ENCODE data around the gene NFASC.

NFASC gene

DNA sequence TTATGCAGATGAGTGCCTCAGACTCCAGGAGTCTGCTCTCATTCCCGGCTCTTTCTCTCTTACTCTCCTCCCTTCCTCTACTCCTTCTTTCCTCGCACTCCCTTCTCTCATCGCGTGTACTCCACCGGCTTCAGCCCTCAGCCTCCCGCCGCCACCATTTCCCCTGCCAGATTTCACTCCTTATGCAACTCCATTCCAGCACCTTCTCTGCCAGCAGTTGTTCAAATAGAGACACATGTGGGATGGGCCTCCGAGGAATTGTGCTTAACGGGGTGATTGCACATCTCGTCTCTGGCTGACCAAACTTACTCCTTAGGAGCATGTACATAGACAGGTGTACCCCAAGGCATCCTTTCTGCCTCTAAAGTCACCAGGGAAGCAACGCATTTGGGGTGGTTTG is 174.5 kb downstream of the NFASC start:
- DNase-seq, result no peak

DNA sequence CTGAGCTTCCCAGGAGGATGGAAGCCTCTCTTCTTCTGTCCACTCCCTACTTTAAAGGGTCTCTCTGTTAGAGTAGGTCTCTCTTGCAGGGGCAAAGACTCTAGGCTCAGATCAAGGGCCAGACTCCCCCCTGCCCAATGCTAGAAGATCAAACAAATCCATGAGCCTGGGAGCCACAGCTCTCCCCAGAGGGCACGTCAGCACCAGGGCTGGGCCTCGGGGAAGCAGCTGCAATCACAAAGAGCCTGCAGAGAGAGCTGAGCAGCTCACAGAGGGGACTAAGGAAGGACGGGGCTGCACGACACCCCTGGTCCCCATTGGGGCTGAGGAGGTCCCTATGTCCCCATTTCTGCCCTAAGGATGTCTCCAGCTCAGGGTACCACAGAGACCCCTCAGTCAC is 176.2 kb downstream of the NFASC start:
- no peak for DNase-seq

DNA sequence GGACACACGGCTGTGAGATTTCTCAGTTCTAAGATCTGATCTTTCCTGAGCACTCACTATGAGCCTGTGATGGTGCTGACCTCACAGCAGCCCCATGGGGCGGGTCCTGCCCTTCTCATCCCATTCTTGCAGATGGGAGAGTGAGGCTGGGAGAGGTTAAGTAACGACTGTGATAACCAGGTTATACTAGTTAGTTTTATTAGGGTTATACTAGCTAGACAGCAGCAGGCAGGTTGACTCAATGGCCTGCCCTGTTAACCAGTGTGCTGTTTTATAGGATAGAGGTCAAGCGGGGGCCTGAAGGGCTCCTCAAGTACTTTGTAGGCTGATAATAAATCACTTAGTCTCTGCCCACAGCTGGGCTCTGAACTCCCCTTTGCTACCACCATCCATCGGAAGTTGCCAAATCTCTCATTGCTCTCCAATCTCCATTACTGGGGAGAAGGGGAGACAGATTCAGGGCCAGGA is 177.1 kb downstream of the NFASC start:
- DNase-seq, result no peak

DNA sequence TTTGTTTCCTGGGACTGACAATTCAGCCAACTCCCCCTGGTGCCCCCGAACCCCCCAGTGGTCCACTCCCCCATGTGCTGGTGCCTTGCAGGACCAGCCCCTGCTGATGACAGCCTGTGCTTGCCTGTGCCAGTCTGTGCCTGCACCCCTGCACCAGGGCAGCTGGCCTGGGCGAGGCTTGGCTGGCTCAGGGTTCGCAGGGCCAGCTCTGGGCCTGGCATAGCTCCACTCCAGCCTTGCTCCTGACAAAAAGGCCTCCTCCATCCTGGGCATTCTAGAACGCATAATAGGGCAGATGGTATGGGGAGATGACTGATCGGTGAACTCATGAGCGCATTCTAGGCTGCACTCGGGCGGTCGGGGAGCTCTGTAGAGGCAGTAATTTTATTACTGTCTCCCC is 177.7 kb downstream of the NFASC start:
- no peak for DNase-seq

DNA sequence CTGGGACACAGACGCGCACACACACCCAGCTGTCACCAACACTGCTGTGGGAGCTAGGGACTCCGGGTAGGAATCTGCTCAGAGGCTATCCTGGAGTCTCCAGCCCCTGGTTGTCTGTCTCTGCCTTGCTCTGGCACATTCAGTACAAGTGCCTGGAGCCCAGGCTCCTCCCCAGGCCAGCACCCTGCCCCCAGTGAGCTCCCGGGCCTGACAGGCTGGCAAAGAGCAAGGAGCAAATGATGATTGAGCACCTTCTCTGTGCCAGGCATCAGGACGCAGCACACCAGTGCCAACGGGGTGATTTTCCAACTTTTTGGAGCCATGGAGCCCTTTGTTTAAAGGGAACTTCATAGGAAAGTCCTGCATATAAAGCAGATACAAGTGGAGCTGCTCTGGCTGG is 178.8 kb downstream of the NFASC start:
- no peak for DNase-seq

DNA sequence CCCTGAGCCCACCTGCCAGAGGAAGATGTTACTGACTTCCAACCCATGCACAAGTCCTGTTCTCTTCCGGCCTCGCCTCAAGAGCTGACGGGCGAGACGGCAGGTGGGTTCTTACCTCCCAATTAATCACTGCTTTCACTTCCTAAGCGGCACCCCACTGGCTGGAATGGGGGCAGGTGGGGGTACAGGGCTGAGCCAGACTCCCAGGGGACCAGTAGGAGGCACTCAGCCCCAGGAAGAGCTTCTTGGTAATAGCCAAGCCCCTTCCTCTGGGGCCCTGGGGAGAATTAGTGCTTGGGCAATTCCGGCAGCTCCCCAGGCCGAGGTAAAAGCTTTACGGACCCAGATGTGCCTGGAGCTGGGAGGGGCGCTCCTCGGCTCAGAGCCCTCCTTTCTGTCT is 182.0 kb downstream of the NFASC start:
- no peak for DNase-seq

DNA sequence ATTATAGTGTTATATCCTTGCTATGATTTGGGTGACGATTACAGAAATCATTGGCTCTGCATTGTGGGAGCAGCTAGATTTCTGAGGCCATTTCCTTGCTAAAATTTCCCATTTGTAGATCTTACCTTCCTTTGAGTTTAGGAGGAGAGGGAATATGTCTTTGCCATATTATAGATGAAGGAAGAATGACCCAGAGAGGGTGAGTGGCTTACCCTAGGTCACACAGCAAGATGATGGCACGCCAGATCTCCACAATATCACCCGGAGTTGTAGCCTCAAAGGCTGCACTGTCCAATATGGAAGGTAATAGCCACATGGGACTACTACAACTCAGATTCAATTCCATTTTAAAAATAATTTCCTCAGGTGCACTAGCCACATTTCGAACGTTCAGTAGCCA is 182.6 kb downstream of the NFASC start:
- DNase-seq, result no peak

DNA sequence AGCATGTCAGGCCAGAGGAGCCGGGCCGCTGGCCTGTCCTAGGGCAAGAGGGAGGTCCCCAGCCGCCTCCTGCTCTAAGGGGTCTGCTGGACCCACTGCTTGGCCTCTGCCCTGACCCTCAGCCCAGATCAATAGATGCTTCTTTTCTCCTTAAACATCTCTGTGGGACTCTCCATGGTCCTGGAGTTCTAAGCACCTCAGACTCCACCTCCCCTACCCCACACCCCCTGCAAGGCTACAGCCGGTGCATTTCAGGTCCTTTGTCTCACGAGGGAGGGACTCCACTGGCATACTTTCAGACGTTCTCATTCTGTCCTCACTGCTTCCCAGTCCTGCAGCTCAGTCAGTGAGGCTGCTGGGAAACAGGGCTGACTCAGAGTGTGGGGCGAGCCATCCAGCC is 183.4 kb downstream of the NFASC start:
- no peak for DNase-seq

DNA sequence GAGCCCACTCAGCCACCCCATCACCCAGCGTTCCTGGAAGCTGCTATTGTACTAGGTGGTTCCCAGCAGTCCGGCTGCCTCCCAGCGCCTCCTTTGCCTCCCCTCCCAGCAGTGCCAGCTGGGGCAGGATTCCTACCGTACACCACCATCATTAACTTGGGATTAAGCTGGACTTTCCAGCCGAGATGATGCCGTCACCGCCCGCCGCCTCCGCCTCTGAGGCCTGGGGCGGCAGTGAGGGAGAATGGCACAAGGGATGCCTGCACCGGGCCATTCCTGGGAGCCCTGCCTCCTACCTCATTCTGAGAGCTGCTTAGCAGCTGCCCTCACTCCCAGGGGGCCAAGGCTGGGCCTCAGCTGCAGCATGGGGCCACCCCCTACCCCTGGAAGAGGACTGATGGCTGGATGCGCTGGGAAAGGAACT is 185.5 kb downstream of the NFASC start:
- no peak for DNase-seq

DNA sequence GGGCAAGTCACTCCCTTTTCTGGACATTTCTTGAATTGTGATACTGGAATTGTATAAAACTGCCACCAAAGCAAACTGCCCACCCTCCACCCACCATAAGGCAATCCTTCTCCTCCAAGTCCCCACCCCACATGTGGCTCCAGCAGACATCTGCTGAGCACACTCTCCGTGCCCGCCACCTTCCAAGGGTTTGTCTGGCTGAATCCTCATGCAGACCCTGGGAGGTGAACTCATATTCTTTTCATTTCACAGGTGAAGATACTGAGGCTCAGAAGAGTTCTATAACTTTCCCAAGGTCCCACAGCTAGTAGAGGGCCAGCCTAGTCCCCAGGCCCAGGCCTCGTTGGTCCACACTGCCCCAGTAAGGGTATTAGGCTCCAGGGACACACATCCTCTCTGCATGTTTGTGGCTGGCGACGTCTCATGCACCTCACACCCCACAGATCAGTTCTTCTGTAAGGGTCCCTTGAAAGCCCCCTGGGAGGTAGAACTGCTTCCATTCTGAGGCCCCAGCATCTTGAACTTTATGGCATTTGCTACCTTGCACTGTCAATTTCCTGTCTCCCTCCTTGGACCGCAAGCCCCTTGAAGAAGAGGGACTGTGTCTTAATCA is 186.4 kb downstream of the NFASC start:
- DNase-seq, result no peak

DNA sequence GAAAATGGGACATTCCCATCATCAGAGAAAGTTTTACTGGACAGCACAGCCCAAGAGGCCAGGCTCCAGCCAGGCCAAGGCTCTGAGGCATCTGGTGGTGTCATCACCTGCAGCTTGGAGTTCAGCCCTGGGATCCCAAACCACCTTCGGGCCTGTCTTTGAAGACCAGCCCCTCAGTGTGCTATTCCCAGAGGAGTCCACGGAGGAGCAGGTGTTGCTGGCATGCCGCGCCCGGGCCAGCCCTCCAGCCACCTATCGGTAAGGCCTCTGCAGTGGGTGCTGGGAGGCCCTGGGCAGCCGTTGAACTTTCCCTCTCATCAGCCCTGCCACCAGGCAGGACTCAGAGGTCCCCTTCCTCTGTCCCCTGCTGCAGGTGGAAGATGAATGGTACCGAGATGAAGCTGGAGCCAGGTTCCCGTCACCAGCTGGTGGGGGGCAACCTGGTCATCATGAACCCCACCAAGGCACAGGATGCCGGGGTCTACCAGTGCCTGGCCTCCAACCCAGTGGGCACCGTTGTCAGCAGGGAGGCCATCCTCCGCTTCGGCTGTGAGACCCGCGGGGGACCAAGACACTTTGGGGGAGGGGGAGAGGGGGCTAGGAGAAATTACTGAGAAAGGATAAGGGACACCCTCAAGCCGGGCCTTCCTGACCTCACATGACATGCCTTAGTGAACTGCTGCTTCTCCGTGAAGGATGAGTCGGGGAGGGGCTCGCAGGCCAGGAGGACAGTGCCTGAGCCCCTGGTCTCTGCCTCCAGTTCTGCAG is 187.3 kb downstream of the NFASC start:
- DNase-seq, result no peak

DNA sequence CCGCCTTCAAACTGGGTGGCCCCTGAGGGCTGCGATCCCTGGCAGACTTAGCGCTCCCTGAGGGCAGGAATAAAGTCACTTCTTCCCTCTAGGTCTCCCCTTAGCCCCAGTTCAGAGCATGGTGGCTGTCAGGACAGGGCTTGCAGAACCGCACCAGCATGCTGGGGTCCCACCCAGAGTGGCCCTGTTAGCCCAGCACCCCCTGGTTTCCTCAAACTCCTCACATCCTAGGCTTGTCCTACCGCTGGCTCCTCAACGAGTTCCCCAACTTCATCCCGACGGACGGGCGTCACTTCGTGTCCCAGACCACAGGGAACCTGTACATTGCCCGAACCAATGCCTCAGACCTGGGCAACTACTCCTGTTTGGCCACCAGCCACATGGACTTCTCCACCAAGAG is 188.2 kb downstream of the NFASC start:
- DNase-seq, result no peak

DNA sequence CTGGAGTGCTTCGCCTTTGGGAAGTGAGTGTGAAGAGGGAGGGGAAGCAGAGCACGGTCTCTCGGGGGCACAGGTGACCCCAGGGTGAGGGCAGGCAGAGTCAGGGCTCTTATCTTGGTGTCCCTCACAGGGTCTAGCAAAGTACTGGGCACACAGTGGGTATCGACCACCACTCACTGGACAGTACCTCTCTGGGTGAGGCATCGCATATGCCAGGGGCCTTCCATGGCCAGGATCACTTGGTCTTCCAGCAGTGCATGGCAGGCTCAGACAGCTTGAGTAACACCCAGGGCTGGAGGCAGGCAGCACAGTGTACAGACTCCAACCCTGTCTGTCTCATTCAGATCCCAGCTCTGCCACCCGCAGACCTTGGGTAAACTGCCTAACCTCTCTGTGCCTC is 189.0 kb downstream of the NFASC start:
- no peak for DNase-seq

DNA sequence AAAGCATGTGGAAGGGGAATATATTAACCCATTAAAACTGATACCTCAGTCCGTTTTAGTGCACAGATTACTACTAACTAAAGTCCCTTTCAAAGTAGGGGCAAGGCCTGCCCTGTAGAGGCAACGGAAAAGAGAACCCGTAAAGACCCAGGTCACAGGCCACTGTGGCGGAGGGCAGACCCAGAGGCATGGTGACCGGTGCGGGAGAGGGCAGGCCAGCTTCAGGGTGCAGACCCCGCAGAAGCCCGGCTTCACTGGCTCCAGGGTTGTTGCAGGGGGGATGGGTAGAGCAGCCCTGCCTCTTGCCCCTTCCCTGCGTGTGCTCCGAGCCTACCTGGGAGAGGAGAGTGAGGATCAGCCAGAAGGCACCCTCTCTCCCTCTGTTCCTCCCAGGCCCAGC is 190.1 kb downstream of the NFASC start:
- DNase-seq, result no peak

DNA sequence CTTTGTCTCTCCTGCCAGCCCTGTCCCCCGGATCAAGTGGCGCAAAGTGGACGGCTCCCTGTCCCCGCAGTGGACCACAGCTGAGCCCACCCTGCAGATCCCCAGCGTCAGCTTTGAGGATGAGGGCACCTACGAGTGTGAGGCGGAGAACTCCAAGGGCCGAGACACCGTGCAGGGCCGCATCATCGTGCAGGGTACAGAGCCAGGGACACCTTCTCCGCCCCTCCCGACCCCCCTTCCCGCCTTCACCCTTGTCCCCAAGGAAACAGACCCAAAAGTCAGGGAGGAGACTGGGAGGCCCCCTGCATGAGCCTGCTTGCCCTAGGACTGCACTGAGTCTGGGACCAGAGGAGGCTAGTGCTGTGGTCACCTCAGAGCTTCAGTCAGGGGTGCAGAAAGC is 190.6 kb downstream of the NFASC start:
- no peak for DNase-seq

DNA sequence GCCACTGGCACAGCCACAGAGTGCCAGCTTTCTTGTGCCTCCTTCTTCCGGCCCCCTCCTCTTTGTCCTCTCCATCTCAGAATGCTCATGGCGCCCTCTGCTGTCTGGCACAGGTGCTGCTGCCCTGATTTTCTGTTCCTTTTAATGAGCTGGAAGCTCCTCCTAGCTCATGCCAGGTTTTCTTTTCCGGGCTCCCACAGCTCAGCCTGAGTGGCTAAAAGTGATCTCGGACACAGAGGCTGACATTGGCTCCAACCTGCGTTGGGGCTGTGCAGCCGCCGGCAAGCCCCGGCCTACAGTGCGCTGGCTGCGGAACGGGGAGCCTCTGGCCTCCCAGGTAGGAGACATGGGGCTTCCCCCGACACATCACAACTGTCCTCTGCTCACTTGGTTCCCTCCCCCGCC is 191.0 kb downstream of the NFASC start:
- peak; percentile 64 for DNase-seq

DNA sequence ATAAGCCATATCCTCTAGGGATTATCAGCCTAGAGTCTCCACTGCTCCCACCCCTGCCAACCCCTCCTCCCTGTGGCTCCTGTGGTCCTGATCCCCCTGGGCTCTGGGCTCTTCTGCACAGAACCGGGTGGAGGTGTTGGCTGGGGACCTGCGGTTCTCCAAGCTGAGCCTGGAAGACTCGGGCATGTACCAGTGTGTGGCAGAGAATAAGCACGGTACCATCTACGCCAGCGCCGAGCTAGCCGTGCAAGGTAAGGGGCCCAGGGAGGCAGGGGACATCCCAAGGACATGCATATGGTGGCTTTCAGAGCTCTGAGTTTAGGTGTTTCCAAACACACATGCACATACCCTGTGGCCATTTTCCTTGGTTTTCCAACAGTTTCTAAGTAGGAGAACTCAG is 191.7 kb downstream of the NFASC start:
- DNase-seq, result no peak

DNA sequence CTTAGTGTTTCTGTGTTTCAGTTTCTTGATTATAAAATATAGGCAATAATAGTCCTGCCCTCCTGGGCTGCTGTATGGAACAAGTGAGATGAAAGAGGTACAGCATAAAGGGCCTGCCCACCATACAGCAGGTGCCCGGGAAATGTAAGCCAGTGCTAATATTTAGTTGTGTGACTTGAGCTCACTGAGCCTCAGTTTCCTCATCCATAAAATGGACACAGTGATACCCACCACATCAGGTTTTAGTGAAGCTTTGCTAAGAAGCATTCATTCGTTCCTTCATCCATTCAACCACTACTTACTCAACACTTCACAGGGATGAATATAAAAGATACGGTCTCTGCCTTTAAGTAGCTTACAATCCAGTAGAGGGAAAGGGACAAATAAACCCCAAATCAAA is 192.2 kb downstream of the NFASC start:
- DNase-seq, result no peak

DNA sequence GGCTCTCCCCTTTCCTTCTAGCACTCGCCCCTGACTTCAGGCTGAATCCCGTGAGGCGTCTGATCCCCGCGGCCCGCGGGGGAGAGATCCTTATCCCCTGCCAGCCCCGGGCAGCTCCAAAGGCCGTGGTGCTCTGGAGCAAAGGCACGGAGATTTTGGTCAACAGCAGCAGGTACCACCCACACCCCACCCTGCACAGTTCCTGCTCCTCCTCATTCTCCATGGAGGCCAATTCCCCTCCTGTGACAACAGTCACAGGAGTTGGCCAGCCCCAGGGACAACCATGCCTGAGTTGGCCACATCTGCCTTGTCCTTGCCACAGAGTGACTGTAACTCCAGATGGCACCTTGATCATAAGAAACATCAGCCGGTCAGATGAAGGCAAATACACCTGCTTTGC is 193.6 kb downstream of the NFASC start:
- no peak for DNase-seq

DNA sequence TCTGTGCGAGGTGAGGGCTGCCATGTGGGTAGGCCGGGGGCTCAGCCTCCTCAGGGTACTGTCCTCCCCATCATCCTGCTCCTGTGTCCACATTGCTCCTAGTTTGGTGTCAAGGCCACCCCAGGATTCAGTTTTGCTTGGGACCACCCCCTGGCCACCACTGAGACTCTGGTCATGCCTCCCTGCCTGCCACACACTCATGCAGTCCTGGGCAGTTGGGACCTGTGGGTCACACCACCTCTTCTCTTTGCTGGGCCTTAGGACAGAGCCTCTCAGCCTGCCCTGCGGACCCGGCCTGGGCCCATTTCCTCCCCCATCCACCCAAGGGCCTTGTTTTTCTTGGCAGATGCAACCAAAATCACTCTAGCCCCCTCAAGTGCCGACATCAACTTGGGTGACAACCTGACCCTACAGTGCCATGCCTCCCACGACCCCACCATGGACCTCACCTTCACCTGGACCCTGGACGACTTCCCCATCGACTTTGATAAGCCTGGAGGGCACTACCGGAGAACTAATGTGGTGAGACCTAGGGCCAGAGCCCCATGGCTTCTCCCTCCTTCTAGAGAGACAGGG is 194.2 kb downstream of the NFASC start:
- no peak for DNase-seq

DNA sequence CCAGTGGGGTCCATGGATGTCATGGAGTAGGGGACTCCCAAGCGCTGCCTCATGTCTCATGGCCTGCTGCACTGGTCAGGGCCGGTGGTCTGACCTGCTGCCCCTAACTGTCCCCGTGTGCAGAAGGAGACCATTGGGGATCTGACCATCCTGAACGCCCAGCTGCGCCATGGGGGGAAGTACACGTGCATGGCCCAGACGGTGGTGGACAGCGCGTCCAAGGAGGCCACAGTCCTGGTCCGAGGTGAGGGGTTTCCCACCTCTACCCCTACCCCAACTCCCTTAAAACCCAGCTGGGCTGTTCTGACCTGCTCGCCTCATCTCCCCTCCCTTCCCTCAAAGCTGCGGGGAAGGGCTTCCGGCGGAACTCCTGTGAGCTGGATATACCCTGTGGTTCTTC is 195.0 kb downstream of the NFASC start:
- DNase-seq, result no peak

DNA sequence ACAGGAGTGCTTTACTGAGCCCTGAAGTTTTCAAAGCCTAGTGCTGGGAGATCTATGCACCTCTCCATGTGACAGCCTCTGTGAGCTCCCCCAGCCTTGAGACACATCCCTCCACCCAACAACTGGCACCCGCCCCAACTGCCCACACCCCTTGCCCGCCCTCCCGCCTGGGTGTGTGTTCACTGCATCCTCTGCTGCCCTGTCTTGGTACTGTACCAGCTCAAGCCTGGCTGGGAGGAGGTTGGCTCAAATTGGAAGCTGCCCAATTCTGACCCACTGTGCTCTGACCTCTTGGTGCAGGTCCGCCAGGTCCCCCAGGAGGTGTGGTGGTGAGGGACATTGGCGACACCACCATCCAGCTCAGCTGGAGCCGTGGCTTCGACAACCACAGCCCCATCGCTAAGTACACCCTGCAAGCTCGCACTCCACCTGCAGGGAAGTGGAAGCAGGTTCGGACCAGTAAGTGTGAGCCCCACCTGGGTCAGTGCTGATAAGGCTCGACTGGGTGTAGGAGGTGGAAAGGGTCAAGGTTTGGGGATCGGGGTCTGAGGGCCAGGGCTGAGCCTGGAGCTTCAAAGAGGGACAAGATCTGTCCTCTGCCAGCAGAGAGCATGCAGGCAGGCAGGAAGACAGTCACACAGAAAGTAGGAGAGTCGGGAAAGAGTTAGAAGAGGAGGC is 195.6 kb downstream of the NFASC start:
- no peak for DNase-seq

DNA sequence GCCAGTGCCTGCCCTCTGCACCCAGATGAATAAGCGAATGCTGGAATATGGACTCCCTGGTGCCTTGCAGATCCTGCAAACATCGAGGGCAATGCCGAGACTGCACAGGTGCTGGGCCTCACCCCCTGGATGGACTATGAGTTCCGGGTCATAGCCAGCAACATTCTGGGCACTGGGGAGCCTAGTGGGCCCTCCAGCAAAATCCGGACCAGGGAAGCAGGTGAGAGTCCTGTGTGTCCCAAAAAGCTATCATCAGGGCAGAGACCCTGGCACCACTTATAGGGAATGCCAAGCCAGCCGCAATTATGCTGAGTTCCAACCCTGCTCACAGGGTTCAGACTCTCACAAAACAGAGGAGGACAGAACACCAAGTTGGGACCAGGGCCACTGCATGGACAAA is 196.4 kb downstream of the NFASC start:
- DNase-seq, result no peak

DNA sequence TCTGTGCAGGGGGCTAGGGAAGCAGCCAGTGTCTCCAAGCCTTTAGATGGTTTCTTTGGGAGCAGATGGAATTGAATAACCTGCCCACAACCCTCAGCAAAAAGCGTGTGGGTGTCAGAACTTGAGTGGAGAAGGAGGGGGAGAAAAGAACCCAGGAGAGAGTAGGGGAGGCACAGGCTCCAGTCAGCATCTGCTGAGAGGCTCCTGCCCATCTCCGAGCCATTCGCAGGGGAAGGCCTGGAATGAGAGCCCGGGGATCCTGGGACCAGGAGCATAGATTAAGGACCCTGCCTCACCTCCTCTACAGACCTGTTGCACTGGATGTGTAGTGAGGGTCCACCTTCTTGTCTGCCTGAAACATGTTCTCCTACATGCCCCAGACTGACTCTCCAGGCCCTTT is 197.3 kb downstream of the NFASC start:
- DNase-seq, result no peak

Data from fibroblast of skin of right quadriceps (primary cell).